Tibial artery (tissue), 4 donors: ENCODE data around the gene DHRSX.

Source experiments
- DNase-seq, 2 donors: peaks; one replicate each; pipeline ENCODE4 v3.0.0-alpha.2; 2019
- H3K27ac ChIP-seq, 2 donors: fragments of 200-600 bp; sonication (generic) in 1 of 2; 1 replicate in 1 of 2; 2 replicates in 1 of 2; pipeline ENCODE4 v1.5.1; 2018 to 2019; ENCODE audit warnings: mild to moderate bottlenecking in 1 of 2
- H3K27me3 ChIP-seq, 2 donors: fragments of 200-600 bp; sonication (generic) in 1 of 2; one replicate each; pipeline versions ENCODE4 v1.5.1 to v1.6.0; 2016 to 2019
- H3K36me3 ChIP-seq, 3 donors: fragments of 200-600 bp; sonication (generic) in 2 of 3; one replicate each; pipeline ENCODE4 v1.5.1; 2016 to 2019; ENCODE audit warnings: mild to moderate bottlenecking in 2 of 3
- H3K4me1 ChIP-seq, 4 donors: fragments of 200-600 bp; sonication (generic) in 2 of 4; 1 replicate in 3 of 4; 2 replicates in 1 of 4; pipeline ENCODE4 v1.5.1; 2016 to 2019
- H3K4me3 ChIP-seq, 2 donors: fragments of 200-600 bp; sonication (generic) in 1 of 2; 1 replicate in 1 of 2; 2 replicates in 1 of 2; pipeline ENCODE4 v1.5.1; 2018 to 2019; ENCODE audit warnings: mild to moderate bottlenecking in 2 of 2
- H3K9me3 ChIP-seq, 3 donors: fragments of 200-600 bp; sonication (generic) in 1 of 3; one replicate each; pipeline ENCODE4 v1.5.1; 2016 to 2019
- intact Hi-C: fragments of 100-400 bp; cut with DNase I; formaldehyde crosslinking; loops from one replicate; pipeline ENCODE4 v1.15.0; 2023; ENCODE audit warnings: low total_unique reads
- TF ChIP-seq, protein P1 (sequence below), 2 experiments: fragments of 200-600 bp in 1 of 2; fragments of 450-650 bp in 1 of 2; IDR thresholded peaks; one replicate each; pipeline ENCODE4 v1.5.1; 2017 to 2019; ENCODE audit warnings: antibody characterized with exemption in 2 of 2, mild to moderate bottlenecking in 1 of 2, moderate library complexity in 1 of 2

DHRSX gene

GRCh38 chrX:2262668-2263055 is 238.1 kb downstream of the DHRSX start:
- TF ChIP-seq, protein P1, sequence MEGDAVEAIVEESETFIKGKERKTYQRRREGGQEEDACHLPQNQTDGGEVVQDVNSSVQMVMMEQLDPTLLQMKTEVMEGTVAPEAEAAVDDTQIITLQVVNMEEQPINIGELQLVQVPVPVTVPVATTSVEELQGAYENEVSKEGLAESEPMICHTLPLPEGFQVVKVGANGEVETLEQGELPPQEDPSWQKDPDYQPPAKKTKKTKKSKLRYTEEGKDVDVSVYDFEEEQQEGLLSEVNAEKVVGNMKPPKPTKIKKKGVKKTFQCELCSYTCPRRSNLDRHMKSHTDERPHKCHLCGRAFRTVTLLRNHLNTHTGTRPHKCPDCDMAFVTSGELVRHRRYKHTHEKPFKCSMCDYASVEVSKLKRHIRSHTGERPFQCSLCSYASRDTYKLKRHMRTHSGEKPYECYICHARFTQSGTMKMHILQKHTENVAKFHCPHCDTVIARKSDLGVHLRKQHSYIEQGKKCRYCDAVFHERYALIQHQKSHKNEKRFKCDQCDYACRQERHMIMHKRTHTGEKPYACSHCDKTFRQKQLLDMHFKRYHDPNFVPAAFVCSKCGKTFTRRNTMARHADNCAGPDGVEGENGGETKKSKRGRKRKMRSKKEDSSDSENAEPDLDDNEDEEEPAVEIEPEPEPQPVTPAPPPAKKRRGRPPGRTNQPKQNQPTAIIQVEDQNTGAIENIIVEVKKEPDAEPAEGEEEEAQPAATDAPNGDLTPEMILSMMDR (IDR thresholded peaks at IDR 0.05) = no peak
- DNase-seq = peak in 1 of 2 donors; percentile 49
- intact Hi-C loops = no loop called here
- peaks cover 12 to 28% (median 19%) of the 10 kb centered on the region in 3 donors for H3K36me3 ChIP-seq
- no peaks in the 10 kb centered on the region for H3K4me1 ChIP-seq
- H3K4me3 ChIP-seq = no peak overlapping the region
- H3K9me3 ChIP-seq = no peaks in the 10 kb centered on the region
- H3K27ac ChIP-seq = no peak overlapping the region
- no peaks in the 10 kb centered on the region for H3K27me3 ChIP-seq

GRCh38 chrX:2261831-2262667 is 238.7 kb downstream of the DHRSX start:
- no peaks in the 10 kb centered on the region for H3K27me3 ChIP-seq
- no peaks in the 10 kb centered on the region for H3K4me1 ChIP-seq
- TF ChIP-seq, protein P1 (IDR thresholded peaks at IDR 0.05) = no peak
- no peak overlapping the region for H3K27ac ChIP-seq
- peak in 1 of 2 donors; percentile 51 for DNase-seq
- no peak overlapping the region for H3K4me3 ChIP-seq
- H3K9me3 ChIP-seq = no peaks in the 10 kb centered on the region
- intact Hi-C loops = no loop called here
- peaks cover 12 to 26% (median 19%) of the 10 kb centered on the region in 3 donors for H3K36me3 ChIP-seq

- no peaks in the 10 kb centered on the region for H3K4me1 ChIP-seq
- TF ChIP-seq, protein P1 (IDR thresholded peaks at IDR 0.05) = no peak
- H3K36me3 ChIP-seq = no peaks in the 10 kb centered on the region
- H3K27me3 ChIP-seq = no peaks in the 10 kb centered on the region
- H3K9me3 ChIP-seq = no peaks in the 10 kb centered on the region
- no peak overlapping the region for H3K27ac ChIP-seq
- H3K4me3 ChIP-seq = no peak overlapping the region
- intact Hi-C loops = no loop called here
- no peak for DNase-seq
These were observed 248.3 kb downstream of the DHRSX start for GRCh38 chrX:2252331-2253065.

DNA sequence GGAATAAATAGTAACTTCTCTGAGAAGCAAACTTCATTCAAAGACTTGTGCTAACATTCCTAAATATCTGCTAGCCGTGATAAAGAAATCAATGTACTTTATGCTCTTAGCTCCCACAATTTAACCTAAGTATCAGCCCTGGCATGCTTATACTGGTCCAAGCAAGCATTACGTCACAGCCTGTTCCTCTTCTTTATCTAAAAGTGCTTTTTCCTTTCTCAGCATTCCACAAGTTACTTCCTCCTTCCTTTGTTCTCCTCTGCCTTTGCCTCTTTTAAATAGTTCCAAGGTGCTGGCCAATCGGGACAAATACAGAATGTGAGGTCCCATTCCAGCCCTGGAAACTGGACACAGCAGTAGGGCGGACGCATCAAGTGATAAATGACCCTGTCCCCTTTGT is 249.6 kb downstream of the DHRSX start:
- no peak for DNase-seq
- intact Hi-C loops = no loop called here

GRCh38 chrX:2243913-2244460 is 256.8 kb downstream of the DHRSX start:
- TF ChIP-seq, protein P1 (IDR thresholded peaks at IDR 0.05) = no peak
- DNase-seq = no peak
- intact Hi-C loops = no loop called here

More for the DNA sequence above, 249.6 kb downstream of the DHRSX start:
- H3K27ac ChIP-seq = no peak overlapping the region
- no peaks in the 10 kb centered on the region for H3K36me3 ChIP-seq
- no peaks in the 10 kb centered on the region for H3K4me1 ChIP-seq
- no peak overlapping the region for H3K4me3 ChIP-seq
- no peaks in the 10 kb centered on the region for H3K27me3 ChIP-seq
- TF ChIP-seq, protein P1 (IDR thresholded peaks at IDR 0.05) = no peak
- H3K9me3 ChIP-seq = no peaks in the 10 kb centered on the region

More at GRCh38 chrX:2243913-2244460, 256.8 kb downstream of the DHRSX start:
- H3K4me1 ChIP-seq = no peaks in the 10 kb centered on the region
- H3K36me3 ChIP-seq = peaks cover 7 to 28% (median 25%) of the 10 kb centered on the region in 3 donors
- no peak overlapping the region for H3K27ac ChIP-seq
- no peaks in the 10 kb centered on the region for H3K27me3 ChIP-seq
- H3K4me3 ChIP-seq = no peak overlapping the region
- H3K9me3 ChIP-seq = no peaks in the 10 kb centered on the region
